Measurements from ENCODE around the gene IL17RB.

IL17RB gene

DNA sequence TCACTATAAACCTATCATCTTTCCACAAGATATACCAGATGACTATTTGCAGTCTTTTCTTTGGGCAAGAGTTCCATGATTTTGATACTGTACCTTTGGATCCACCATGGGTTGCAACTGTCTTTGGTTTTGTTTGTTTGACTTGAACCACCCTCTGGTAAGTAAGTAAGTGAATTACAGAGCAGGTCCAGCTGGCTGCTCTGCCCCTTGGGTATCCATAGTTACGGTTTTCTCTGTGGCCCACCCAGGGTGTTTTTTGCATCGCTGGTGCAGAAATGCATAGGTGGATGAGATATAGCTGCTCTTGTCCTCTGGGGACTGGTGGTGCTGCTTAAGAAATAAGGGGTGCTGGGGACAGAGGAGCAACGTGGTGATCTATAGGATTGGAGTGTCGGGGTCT is 33.9 kb upstream of the IL17RB start:
- DNase-seq (ENCODE audit: low spot score), result no peak

DNA sequence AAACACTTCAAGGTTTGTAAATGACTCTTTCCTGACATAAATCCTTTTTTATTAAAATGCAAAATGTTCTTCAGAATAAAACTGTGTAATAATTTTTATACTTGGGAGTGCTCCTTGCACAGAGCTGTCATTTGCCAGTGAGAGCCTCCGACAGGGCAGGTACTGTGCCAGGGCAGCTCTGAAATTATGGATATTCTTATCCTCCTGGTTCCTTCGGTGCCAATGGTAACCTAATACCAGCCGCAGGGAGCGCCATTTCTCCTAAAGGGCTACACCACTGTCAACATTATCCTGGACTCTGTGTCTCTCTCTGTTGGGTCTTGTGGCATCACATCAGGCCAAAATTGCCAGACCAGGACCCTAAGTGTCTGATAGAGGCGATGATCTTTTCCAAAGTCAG is 33.1 kb upstream of the IL17RB start:
- DNase-seq (ENCODE audit: low spot score), result no peak

DNA sequence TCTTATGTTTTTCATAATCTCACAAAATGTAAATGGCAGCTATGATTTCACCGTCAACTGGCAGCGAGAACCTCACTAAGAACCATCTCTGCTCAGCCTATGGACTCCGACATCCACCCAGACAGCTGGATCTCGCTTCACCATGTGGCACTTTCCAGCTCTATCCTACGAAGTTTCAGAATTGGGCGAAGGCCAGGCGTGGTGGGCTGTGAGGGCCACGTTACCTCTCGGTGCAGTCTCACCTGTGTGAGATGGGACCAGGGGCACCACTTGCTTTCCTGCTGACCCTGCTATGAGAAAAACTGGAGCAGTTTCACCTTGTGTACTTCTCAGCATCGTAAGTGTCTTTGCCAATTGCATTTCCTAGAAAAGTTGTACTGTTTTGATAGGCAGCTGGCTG is 32.5 kb upstream of the IL17RB start:
- no peak for DNase-seq (ENCODE audit: low spot score)

DNA sequence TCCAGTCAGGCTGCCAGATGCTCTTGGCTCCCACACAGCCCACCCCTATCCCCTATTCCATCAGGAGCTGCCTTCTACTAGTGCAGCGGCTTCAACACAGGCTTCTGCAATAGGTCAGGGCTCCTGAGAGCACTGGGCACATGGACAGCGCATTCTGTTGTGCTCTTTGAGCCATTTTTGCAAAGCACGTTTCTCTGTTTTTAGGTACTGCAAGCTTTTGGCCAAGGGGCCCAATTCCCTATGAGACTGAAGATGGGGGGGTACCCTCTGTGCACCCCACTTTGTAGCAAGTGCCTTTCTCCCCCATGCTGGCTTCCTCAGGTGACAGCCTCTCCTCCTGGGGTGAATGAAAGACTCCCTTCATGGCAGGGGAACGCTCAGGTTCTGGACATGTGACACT is 31.3 kb upstream of the IL17RB start:
- no peak for DNase-seq (ENCODE audit: low spot score)

GRCh38 chr3:53815651-53816050 is 30.7 kb upstream of the IL17RB start:
- no peak for DNase-seq (ENCODE audit: low spot score)

- DNase-seq (ENCODE audit: low spot score), result no peak
Observed at GRCh38 chr3:53816425-53816824, 29.9 kb upstream of the IL17RB start.

DNA sequence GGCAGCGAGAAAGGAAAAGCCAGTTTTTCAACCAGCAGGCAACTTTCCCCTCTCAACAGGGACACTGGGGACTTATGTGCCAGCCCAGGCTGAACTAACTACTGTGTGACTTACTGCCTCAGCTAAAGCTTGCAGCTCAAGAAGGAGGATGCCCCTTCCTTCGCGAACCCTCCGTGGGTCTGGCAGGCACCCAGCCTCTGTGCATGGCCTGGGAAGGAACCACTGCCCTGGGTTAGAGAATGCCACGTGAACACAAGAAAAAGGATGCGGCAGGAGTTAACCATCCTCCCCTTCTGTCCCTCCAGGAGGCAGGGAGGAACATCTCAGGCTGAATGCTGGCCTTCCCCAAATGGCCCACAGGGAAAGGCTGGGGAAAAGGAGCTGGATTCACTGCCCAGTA is 29.2 kb upstream of the IL17RB start:
- no peak for DNase-seq (ENCODE audit: low spot score)

DNA sequence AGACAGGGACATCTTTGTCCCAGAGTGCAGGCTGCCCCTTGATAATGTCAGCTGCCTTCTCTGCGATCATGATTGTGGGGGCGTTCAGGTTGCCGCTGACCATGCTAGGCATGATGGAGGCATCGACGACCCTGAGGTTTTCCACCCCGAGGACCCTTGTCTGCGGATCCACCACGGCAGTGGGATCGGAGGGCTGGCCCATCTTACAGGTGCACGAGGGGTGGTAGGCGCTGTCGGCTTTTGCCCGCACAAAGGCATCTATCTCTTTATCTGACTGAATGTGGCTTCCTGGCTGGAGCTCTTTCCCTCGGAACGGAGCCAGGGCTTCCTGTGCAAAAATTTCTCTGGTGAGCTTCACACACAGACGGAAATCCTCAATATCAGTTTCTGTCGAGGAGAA is 28.6 kb upstream of the IL17RB start:
- no peak for DNase-seq (ENCODE audit: low spot score)

- DNase-seq (ENCODE audit: low spot score), result no peak
Observed at GRCh38 chr3:53818221-53819162, 27.9 kb upstream of the IL17RB start.

- DNase-seq (ENCODE audit: low spot score), result no peak
Observed at GRCh38 chr3:53819163-53819868, 27.1 kb upstream of the IL17RB start.

- DNase-seq (ENCODE audit: low spot score), result no peak
Observed at GRCh38 chr3:53820084-53820483, 26.3 kb upstream of the IL17RB start.

- DNase-seq (ENCODE audit: low spot score), result no peak
Observed at GRCh38 chr3:53820756-53821580, 25.4 kb upstream of the IL17RB start.

DNA sequence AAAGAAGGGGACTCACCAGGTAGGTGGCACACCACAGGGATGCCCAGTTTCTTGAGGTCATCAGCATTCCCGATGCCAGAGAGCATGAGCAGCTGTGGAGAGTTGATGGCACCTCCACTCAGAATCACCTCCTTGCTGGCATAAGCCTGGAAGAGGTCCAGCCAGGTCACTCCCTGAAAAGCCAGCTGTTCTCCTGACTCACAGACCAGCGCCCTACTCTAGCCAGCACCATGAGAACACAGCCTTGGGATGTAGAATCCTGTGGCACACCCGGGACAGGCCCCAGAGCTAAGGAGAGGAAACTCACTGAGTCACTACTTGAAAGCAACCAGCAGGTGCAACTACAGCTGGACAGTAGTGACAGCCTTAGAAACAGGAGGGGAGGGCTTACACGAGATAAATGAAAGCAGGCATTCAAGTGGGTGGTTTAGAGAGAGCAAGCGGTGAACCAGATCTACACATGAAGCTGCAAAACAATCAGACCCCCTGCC is 24.7 kb upstream of the IL17RB start:
- DNase-seq (ENCODE audit: low spot score), result no peak

DNA sequence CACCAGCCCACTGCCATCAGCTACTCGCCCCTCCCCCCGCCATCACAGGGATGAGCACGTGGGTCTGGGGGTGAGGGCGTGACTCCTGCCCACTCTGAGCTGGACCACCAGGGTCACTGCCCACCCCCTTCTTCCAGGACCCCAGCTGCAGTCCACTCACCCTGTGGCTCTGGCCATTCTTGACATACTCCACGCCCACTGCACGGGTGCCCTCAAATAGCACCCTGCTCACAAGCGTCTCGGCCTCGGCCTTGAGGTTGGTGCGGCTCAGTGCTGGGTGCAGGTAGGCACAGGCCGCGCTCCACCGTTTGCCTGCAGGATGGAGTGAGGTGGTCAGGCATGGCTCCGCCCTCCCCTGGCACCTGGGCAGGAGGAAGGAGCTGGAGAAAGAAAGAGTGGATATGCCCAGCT is 24.0 kb upstream of the IL17RB start:
- DNase-seq (ENCODE audit: low spot score), result no peak

- no peak for DNase-seq (ENCODE audit: low spot score)
Observed at GRCh38 chr3:53823026-53823955, 23.1 kb upstream of the IL17RB start.

DNA sequence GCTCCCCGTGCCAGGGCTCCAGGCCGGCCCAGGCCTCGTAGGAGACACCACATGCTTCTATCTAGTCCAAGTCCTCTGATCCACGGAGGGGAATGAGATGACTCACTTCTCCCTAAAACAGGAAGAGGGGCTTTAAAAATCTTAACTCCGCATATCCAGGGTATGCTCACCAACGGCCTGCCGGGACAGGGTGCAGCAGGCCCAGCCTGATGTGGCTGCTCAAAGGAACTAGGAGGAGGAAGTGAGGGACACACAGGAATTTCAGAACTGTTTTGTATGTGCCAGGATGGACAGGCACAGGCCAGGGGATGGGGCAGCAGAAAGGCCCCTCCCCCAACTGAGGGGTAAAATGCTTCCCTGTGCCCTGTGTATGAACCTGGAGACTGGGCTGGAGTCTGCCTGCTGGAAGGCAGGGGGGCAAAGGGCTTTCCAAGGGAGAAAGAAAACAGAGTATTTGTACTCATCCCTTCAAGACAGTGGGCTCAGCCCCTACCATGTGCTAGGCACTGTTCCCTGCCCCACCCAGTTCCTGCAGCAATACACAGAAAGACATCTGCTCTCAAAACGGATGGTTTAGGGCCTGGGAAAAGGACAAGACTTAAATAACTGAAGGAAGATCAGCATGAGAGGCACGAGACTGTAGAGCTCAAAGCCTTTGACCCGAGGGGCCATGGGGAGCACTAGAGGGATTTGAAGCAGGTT is 22.3 kb upstream of the IL17RB start:
- DNase-seq (ENCODE audit: low spot score), result no peak

GRCh38 chr3:53824795-53825194 is 21.6 kb upstream of the IL17RB start:
- no peak for DNase-seq (ENCODE audit: low spot score)

- no peak for DNase-seq (ENCODE audit: low spot score)
Observed at GRCh38 chr3:53826048-53826447, 20.3 kb upstream of the IL17RB start.

DNA sequence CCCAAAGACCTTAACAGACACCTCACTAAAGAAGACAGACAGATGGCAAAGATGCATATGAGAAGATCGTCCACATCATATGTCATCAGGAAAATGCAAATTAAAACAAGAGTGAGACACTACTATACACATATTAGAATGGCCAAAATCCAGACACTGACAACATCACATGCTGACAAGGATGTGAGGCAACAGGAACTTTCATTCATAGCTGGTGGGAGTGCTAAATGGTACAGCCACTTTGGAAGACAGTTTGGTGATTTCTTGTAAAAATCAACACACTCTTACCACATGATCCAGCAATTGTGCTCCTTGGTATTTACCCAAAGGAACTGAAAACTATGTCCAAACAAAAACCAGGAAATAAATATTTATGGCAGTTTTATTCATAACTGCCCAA is 17.8 kb upstream of the IL17RB start:
- no peak for DNase-seq (ENCODE audit: low spot score)

- DNase-seq (ENCODE audit: low spot score), result no peak
Observed at GRCh38 chr3:53829605-53830004, 16.8 kb upstream of the IL17RB start.

DNA sequence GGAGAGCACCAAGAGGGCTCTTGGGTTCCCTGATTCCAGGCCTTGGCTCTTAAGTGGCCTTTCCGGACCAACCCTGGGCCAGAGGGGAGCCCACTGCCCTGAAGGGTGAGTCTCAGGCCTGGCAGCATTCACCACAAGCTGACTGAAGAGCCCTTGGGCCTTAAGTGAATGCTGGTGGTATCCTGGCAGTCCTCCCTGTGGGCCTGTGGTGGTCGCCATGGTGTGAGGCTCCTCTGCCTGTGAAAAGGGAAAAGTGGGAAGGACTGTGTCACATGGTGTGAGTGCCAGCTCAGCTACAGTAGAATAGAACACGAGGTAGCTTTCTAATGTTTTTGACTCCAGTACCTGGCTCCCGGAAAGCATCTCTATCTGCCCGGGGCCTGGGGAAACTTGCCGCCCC is 15.4 kb upstream of the IL17RB start:
- no peak for DNase-seq (ENCODE audit: low spot score)

Data from hematopoietic multipotent progenitor cell treated with erythropoietin and hydrocortisone succinate and interleukin-3 and kit ligand, for 15 days (in vitro differentiated cells).